Endometrial microvascular endothelial cells (primary cell): ENCODE results near the gene ALOX15. TPM values are rescaled to one million over a fixed set of nuclear protein-coding genes. Genes with fewer than 3 reads are reported as not detected.
"Not testable (repeated sequence)": the region's sequence is repeated elsewhere in the genome, so short reads cannot be mapped to it uniquely, and the experiment has no call there.

Experiments used
- in situ Hi-C: cut with HindIII; loops from 2 replicates; pipeline ENCODE4 v1.10.0; 2017; ENCODE audit warnings: low sequenced_read_pairs, low pct_unique_long_range_greater_than_20kb; ENCODE audit errors: inconsistent ontology term
- total RNA-seq: library from RNA; depleted of rRNA; stranded (reverse); fragments of >200 nt; gene quantifications from one replicate; pipeline ENCODE4 v1.2.3, GENCODE V29; 2015; ENCODE audit errors: inconsistent ontology term

Gene ALOX15
- total RNA-seq, 1 donor from 2014 or later = not detected

- in situ Hi-C loops = no loop called here
Observed at GRCh38 chr17:4598776-4599504, 42.5 kb downstream of the ALOX15 start.

- in situ Hi-C loops = no loop called here
Observed at GRCh38 chr17:4597975-4598374, 43.5 kb downstream of the ALOX15 start.

GRCh38 chr17:4596636-4597380 is 44.7 kb downstream of the ALOX15 start:
- in situ Hi-C loops = no loop called here

GRCh38 chr17:4595685-4596342 is 45.7 kb downstream of the ALOX15 start:
- in situ Hi-C loops = not testable (repeated sequence)

- in situ Hi-C loops = no loop called here
Observed at GRCh38 chr17:4594931-4595684, 46.4 kb downstream of the ALOX15 start.

- in situ Hi-C loops = no loop called here
Observed at GRCh38 chr17:4594406-4594805, 47.1 kb downstream of the ALOX15 start.

- in situ Hi-C loops = no loop called here
Observed at GRCh38 chr17:4593021-4593421, 48.5 kb downstream of the ALOX15 start.

- in situ Hi-C loops = no loop called here
Observed at GRCh38 chr17:4592240-4593005, 49.1 kb downstream of the ALOX15 start.

- in situ Hi-C loops = no loop called here
Observed at GRCh38 chr17:4591529-4591928, 49.9 kb downstream of the ALOX15 start.

GRCh38 chr17:4590981-4591453 is 50.5 kb downstream of the ALOX15 start:
- in situ Hi-C loops = no loop called here

GRCh38 chr17:4590042-4590441 is 51.4 kb downstream of the ALOX15 start:
- in situ Hi-C loops = not testable (repeated sequence)

GRCh38 chr17:4588898-4589625 is 52.4 kb downstream of the ALOX15 start:
- in situ Hi-C loops = no loop called here

GRCh38 chr17:4588391-4588790 is 53.1 kb downstream of the ALOX15 start:
- in situ Hi-C loops = no loop called here

- in situ Hi-C loops = no loop called here
Observed at GRCh38 chr17:4587803-4588202, 53.7 kb downstream of the ALOX15 start.

- in situ Hi-C loops = no loop called here
Observed at GRCh38 chr17:4587195-4587594, 54.3 kb downstream of the ALOX15 start.

- in situ Hi-C loops = no loop called here
Observed at GRCh38 chr17:4586043-4586442, 55.4 kb downstream of the ALOX15 start.

GRCh38 chr17:4585638-4585994 is 55.9 kb downstream of the ALOX15 start:
- in situ Hi-C loops = no loop called here
